Stimulated activated CD4-positive, alpha-beta T cell treated with anti-CD3 and anti-CD28 coated beads, Interleukin-12 subunit alpha, Interleukin-12 subunit beta, amount 100 ng/mL, for 48 hours (primary cell): Measurements from ENCODE around the gene OPCML.

ENCODE experiments used
- DNase-seq, 3 donors: peaks; one replicate each; pipeline ENCODE4 v3.0.0-alpha.2; 2020; ENCODE audit warnings: low read depth in 2 of 3, low spot score in 1 of 3

The OPCML gene

GRCh38 chr11:133305208-133305956 is 226.9 kb downstream of the OPCML start:
- DNase-seq: no peak

GRCh38 chr11:133303262-133303661 is 229.0 kb downstream of the OPCML start:
- DNase-seq: no peak

DNA sequence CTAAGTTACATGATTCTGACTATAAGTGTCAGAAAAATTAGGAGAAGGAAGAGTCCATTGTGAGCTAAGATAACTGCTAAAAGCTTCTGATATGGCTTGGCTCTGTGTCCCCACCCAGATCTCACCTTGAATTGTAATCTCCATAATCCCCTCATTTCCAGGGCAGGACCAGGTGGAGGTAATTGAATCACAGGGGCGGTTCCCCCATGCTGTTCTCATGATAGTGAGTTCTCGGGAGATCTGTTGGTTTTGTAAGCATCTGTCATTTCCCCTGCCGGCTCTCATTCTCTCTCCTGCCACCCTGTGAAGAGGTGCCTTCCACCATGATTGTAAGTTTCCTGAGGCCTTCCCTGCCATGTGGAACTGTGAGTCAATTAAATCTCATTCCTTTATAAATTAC is 230.2 kb downstream of the OPCML start:
- no peak for DNase-seq

DNA sequence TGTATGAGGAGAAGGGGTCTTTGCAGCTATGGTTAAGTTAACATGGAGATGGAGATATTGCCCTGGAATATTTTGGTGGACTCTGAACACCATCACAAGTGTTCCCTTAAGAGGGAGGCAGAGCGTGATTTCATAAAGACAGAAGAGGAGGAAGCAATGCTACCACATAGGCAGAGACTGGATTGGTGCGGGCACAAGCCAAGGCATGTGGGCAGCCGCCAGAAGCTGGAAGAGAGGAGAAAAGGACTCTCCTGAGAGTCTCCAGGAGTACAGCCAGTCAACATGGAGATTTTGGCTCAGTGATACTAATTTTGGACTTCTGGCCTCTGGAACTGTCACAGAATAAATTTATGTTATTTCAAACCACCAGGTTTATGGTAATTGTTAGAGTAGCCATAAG is 231.6 kb downstream of the OPCML start:
- no peak for DNase-seq

- DNase-seq: no peak
These were observed 240.5 kb downstream of the OPCML start for GRCh38 chr11:133291780-133292179.

DNA sequence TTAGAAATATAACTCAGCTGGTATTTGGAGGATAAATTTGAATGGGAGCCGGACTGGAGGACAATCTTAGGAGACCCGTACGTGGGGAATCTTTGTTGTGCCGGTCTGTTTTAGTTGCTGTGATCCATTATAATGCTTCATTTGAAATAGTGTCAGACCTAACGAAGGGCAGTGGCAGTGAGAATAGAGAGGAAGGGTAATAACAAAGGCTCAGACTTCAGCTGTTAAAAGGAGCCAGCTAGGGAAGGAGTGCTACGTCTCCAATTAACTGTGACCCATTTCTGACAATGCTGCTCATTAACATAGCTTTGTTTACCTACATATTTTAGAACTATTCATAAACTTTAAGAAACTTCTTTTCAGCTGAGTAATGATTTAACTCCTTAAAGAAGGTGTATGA is 246.9 kb downstream of the OPCML start:
- no peak for DNase-seq

- DNase-seq: no peak
These were observed 248.1 kb downstream of the OPCML start for GRCh38 chr11:133284156-133284555.

- DNase-seq: no peak
These were observed 254.4 kb downstream of the OPCML start for GRCh38 chr11:133277886-133278285.

GRCh38 chr11:133271871-133272776 is 260.2 kb downstream of the OPCML start:
- no peak for DNase-seq

DNA sequence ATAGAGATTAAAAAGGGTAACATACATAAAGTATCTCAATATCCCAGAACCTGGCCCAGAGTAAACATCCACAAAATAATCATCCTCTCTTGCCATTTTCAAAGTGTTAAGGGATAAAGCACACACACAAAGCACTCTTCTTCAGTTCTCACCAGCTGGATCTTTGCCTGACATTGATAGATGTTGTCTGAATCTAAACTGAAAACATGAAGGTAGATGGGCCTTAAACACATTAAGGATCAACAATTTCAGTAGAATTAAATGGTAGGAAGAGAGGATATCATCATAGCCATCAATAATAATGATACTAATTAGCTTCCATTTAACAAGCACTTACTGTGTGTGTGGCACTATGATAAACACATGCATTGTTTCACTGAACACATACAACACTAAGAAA is 261.1 kb downstream of the OPCML start:
- no peak for DNase-seq

DNA sequence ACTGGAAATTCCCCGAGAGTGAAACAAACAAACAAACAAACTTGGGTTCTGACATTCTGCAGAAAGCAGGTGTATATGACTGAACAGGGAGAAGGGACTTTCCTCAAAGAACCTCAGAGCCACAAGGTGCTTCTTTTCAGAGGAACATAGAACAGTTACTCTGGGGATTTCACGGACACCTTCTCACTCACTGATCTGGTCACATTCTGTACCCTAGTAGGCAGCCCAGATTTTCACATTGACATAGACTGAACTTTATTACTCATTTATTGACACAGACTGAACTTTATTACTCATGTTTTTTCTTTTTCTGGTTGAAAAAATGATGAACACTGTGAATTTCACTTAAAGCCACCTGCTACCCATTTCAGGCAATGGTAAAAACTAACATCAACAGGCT is 263.0 kb downstream of the OPCML start:
- DNase-seq: no peak

GRCh38 chr11:133266986-133267385 is 265.3 kb downstream of the OPCML start:
- DNase-seq: no peak

DNA sequence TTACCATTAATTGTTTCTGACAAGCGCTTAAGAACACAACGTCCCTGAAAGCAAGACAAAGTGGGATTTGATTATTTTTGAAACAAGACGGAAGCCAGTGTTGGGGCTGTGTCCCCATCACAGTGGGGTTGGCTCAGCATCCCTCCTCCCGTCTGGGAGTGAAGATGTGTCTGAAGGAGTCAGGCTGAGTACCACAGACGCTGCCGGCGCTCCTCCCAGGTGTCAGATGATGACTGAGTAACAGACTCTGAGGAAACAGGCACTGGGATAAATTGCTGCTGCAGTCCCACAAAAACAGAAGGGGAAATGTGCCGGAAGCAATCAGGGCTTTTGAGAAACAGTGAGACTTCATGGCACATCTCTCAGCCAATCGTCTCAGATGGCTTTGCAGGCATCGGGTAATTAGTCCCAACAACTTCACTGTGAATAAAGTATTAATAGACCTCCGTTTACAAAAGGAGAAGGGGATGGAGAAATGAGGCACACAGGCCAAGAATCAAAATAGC is 266.7 kb downstream of the OPCML start:
- DNase-seq: no peak

- no peak for DNase-seq
These were observed 269.0 kb downstream of the OPCML start for GRCh38 chr11:133263332-133263731.

DNA sequence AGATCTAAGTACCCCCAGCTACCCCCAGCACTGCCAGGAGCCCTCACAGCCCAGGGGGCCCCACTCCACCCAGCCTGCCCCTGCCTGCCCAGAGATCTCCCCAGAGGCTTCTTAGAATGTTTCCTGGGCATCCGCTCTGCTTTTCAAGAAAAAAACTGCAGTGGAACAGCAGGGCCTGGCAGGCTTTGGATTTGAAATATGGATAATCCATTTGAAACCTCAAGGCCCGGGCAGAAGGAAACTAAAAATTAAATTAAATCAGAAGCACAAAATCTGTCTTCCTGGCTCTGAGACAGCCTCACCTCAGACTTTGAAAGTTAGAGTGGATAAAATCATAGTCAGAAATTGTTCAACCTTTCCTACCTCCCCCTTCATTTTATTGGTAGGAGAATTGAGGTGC is 273.6 kb downstream of the OPCML start:
- DNase-seq: no peak

DNA sequence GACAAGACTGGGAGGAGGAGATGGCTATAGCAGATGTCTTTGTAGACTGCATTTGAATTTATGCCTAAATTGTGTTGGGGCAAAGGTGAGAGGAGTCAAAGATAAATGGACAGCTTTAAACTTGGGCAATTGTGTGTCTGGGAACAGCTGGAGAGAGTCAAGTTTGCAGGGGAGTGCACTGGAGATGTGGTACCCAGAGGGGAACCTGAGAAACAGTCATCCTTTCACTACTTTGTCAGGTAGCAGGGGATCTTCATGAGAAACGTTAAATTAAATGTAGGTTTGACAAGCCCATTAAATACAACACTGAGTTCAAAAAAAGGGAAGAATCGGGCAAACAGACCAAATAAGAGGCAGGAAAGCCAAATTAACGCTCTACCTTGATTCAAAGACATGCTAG is 277.7 kb downstream of the OPCML start:
- DNase-seq: no peak

DNA sequence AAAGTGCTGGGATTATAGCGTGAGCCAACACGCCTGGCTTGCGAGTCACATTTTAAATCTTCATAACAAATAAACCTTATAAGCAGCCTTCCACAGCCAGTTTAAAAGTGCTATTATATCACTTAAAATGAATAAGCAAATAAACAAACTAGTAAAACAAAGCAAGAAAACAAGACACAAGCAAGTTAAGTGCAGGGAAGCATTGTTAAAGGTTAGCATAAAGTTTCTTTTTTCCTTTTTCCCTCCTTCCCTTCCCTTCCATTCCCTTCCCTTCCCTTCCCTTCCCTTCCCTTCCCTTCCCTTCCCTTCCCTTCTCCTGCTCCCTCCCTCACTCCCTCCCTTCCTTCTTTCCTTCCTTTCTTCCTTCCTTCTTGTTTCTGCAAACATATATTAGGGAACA is 278.7 kb downstream of the OPCML start:
- DNase-seq: no peak

DNA sequence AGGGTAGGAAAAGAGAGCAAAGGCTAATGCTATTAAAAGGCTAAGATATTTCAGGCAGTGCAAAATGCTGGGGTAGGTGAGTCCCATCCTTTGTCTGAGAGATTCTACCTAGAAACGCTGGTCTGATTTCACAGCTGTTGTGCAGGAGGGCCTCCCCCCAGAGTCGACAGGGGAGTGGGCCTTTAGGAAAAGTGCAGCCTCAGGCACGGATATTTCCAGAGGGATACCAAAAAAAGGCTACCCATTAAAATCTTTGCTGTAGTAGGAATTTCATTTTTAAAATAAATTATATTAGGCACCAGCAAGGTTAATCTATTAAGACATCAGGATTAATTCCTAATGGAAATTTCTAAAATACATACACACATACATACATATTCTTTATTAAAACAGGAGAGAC is 280.5 kb downstream of the OPCML start:
- no peak for DNase-seq

DNA sequence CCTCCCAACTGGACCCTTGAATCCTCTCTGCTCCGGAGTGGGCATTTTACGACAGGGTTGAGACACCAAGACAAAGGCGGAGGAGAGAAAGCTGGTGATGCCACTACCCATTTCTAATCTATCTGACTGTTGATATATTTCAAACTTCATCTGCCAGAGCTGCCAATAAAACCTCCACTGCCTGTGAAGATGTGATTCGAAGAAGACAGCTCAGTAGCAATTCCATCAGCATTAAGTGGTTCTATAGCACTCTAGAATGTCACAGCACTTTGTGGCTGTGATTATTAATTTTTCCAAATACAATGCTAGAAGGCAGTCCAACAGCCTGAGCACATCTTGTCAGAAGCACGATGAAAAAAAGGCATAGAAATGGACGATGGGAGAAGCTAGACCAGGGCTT is 282.8 kb downstream of the OPCML start:
- DNase-seq: no peak

- no peak for DNase-seq
These were observed 283.2 kb downstream of the OPCML start for GRCh38 chr11:133249065-133249464.

- no peak for DNase-seq
These were observed 288.5 kb downstream of the OPCML start for GRCh38 chr11:133243832-133244231.
